NCI-H748 treated with DMSO at 0.1 percent for 48 hours (cell line): ENCODE results near the gene RPL22L1.
"Not testable (repeated sequence)": the region's sequence is repeated elsewhere in the genome, so short reads cannot be mapped to it uniquely, and the experiment has no call there.

ENCODE experiments used
- DNase-seq: peaks from one replicate; lab custom pipeline; 2025; lab: John Stamatoyannopoulos, UW

The RPL22L1 gene

GRCh38 chr3:170877311-170877710 lies 7.3 kb upstream of the RPL22L1 start:
- not testable (repeated sequence) for DNase-seq

GRCh38 chr3:170876537-170876936 lies 6.5 kb upstream of the RPL22L1 start:
- no peak for DNase-seq

- DNase-seq = no peak
Observed at GRCh38 chr3:170869239-170869590, 780 bp downstream of the RPL22L1 start.

- DNase-seq = no peak
Observed at GRCh38 chr3:170868577-170869238, 1.3 kb downstream of the RPL22L1 start.

- DNase-seq = no peak
Observed at GRCh38 chr3:170867143-170867937, 2.7 kb downstream of the RPL22L1 start.

GRCh38 chr3:170866499-170866898 lies 3.5 kb downstream of the RPL22L1 start:
- no peak for DNase-seq

DNA sequence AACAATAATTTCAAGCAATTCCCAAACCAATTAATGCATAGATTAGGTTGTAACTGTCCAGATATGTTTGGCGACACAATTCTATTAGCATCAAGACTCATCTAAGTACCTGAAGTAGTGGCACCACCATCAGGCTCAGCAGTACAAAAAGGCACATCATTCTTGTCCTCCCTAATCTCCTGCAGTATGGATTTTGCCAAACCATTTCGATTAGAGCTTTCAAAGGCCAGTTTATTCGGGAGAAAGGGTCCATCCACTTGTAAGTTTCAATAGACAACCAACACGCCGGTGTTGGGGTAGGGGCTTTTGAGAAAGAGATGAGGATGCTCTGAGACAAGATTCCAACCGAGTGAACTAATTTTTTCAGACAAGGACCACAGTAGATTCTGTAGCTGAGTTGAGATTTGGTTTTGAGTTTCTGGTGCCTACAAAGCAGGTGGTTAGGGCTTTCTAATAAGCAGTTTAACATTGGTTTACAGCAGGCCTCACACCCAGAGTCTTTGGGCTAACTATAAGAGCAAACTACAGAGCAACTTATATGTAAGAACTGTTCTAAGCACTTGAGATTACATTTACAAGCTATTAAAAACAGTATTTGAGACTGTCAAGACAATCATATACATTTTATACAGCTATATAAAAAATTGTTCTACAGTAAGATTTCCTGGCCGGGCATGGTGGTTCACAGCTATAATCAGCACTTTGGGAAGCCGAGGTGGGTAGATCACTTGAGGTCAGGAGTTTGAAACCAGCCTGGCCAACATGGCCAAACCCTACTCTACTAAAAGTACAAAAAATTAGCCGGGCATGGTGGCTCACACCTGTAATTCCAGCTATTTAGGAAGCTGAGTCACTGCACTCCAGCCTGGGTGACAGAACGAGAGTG lies 4.5 kb downstream of the RPL22L1 start:
- no peak for DNase-seq

GRCh38 chr3:170864525-170865208 lies 5.3 kb downstream of the RPL22L1 start:
- no peak for DNase-seq

DNA sequence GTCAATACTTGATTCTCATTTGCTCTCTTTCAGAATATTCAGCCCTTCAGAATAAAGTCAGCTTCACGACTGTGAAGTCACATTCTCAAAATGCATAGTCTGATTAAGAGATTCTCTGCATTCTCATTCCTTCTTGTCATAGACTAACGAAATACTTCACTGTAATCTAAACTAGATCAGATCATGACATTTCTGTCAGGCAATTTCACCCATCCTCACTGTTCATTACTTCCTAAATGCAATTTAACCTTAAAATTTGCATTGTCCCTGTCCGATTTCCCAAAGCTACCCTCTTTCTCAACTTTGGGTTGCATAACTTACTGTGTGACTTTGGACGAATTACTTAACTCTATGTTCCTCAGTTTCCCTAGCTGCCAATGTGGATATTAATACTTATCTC lies 6.2 kb downstream of the RPL22L1 start:
- DNase-seq = no peak

- no peak for DNase-seq
Observed at GRCh38 chr3:170862618-170863374, 7.2 kb downstream of the RPL22L1 start.

GRCh38 chr3:170858599-170858998 lies 11.4 kb downstream of the RPL22L1 start:
- DNase-seq = no peak

- DNase-seq = no peak
Observed at GRCh38 chr3:170852324-170852723, 17.7 kb downstream of the RPL22L1 start.

DNA sequence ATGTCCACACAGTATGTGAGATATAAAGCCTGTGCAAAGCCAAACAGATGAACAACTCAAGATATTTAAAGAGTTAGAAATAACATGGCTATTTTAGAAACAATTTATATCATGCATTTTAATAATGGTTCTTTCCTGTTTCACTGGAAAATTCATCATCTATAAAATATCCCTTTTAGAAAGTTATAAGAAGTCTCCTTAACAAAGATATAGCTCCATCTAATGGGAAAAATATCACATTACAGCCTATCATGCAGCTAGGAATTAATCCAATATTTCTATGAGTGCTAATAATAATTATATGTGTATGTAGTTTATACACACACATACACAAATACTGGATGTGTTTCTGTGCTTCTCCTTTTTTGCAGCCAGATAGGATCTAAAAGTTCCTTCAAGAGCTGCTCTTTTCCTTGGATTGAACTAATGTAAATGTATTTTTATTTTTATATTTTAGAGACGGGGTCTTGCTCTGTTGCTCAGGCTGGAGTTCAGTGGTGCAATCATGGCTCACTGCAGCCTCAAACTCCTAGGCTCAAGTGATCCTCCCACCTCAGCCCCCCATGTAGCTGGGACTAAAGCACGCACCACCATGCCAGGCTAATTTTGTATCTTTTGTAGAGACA lies 21.6 kb downstream of the RPL22L1 start:
- DNase-seq = peak; percentile 11

DNA sequence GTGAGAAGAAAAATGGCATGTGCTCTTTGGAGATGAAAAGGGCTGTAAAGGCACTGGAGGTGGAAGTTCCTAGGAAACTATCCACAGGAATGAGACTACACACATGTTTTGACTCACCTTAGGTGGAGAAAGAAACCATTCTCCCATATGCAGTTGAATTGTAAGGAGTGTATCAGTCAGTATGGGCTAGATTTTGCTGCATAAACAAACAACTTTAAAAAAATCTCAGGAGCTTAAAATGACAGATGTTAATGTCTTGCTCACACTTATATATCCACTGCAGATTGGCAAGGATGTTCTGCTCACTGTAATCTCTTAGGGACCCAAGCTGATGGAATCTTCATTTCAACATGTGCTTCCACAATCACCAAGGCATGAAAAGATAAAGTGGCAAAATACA lies 25.6 kb downstream of the RPL22L1 start:
- DNase-seq = no peak

- DNase-seq = no peak
Observed at GRCh38 chr3:170840291-170840859, 29.6 kb downstream of the RPL22L1 start.

GRCh38 chr3:170839518-170840100 lies 30.4 kb downstream of the RPL22L1 start:
- no peak for DNase-seq

DNA sequence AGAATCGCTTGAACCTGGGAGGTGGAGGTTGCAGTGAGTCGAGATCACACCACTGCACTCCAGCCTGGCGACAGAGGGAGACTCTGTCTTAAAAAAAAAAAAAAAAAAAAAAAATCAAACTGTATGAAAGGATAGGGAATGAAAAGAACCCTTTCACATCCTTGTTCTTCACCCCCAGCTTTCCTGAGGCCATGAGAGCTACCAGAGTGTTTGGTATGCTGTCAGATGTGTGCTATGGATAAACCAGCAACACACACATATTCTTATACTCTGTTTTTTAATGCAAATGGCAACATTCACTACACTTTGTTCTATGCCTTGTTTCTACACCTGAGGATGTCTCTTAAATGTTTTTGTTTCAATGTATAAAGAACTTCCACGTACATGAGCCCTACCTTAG lies 33.5 kb downstream of the RPL22L1 start:
- no peak for DNase-seq

DNA sequence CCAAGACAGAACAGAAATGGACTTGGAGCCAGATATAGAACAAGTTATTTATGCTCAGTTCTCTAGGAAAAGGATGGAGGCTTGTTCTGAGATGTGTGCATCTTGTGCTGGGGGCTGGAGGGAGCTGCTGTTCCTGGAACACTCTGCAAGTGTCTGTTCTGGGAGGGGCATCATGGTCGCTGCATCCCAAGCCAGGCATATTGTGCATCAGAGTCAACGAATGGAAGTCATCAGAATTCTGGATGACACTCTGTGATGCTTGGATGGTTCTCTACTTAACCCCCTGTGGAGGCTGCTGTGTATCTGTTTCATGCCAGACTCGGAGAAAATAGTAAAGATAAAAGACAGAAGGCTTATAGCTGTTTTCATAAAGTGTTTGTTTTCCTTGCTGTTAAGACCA lies 34.7 kb downstream of the RPL22L1 start:
- DNase-seq = peak; percentile 7

DNA sequence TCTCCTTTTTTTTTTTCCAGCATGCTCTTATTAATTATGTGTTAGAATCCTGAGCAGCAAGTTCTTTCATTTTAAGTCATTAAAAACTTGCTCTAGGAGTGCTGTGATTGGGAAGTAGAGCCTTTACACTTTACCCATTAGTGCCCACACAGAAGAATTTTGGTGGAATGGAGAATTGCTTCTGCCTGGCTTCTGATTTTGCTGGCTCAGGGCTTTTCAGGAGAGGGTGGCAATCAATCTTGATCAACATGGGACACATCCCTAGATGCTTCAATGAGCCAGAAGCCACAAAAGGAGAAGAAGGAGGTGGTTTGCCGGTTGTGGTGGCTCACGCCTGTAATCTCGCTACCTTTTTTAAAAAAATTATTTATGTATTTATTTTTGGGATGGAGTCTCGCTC lies 39.4 kb downstream of the RPL22L1 start:
- no peak for DNase-seq
